GM12873 (cell line): ENCODE measurements around the gene FAM237A.

ENCODE experiments used
- CTCF ChIP-seq: IDR thresholded peaks from 2 replicates; pipeline ENCODE4 v1.5.1; 2012; ENCODE audit warnings: low read depth, mild to moderate bottlenecking, moderate library complexity, low read length, control low read depth; ENCODE audit not compliant: insufficient read depth; ENCODE audit errors: missing control alignments

The FAM237A gene

GRCh38 chr2:206615417-206616089, 26.7 kb upstream of the FAM237A start:
- no peak for TF ChIP-seq CTCF

GRCh38 chr2:206616151-206616550, 26.1 kb upstream of the FAM237A start:
- no peak for TF ChIP-seq CTCF

GRCh38 chr2:206619011-206619410, 23.3 kb upstream of the FAM237A start:
- no peak for TF ChIP-seq CTCF

GRCh38 chr2:206626108-206626507, 16.2 kb upstream of the FAM237A start:
- no peak for TF ChIP-seq CTCF

GRCh38 chr2:206627632-206628031, 14.7 kb upstream of the FAM237A start:
- TF ChIP-seq CTCF: no peak

GRCh38 chr2:206631340-206631739, 10.9 kb upstream of the FAM237A start:
- no peak for TF ChIP-seq CTCF

GRCh38 chr2:206635015-206635414, 7.3 kb upstream of the FAM237A start:
- TF ChIP-seq CTCF: no peak
